ENCODE data around the gene METAP1D. TPM values are rescaled to one million over a fixed set of nuclear protein-coding genes. Genes with fewer than 3 reads are reported as not detected.
"Not testable (repeated sequence)": the region's sequence is repeated elsewhere in the genome, so short reads cannot be mapped to it uniquely, and the experiment has no call there.

METAP1D gene
- total and polyA plus RNA-seq, 2 donors from 2014 or later, result 4.0 to 6.2 TPM

GRCh38 chr2:171986778-171987177, 13.0 kb upstream of the METAP1D start:
- Histone ChIP-seq H3K9me3 (ENCODE audit: control insufficient read depth in 2 of 3, insufficient read depth in 1 of 3, low read length in 3 of 3) (no peaks in the 10 kb centered on the region), H3K9ac (ENCODE audit: low read length in 3 of 3) (no peak overlapping the region), H3K36me3 (ENCODE audit: control insufficient read depth in 2 of 3, insufficient read depth in 3 of 3, low read length in 3 of 3) (peaks cover 0 to 7% (median 0%) of the 10 kb centered on the region in 3 donors), H3K4me1 (ENCODE audit: control insufficient read depth in 2 of 3, insufficient read depth in 2 of 3, low read depth in 1 of 3, low read length in 3 of 3) (no peaks in the 10 kb centered on the region), H3K27ac (ENCODE audit: low read depth in 2 of 2, low read length in 2 of 2) (no peak overlapping the region), H3K27me3 (ENCODE audit: control insufficient read depth, insufficient read depth, low read length) (no peaks in the 10 kb centered on the region), H3K4me3 (ENCODE audit: low read length in 3 of 3) (no peak overlapping the region)
- intact Hi-C loops (cut with DNase I), result no loop called here
- DNase-seq (no peak), FAIRE-seq (no peak)
- no peak for TF ChIP-seq CTCF (IDR thresholded peaks at IDR 0.05; ENCODE audit: borderline replicate concordance, extremely low read depth, insufficient read depth)

- intact Hi-C loops (cut with DNase I), result no loop called here
- H3K9me3 ChIP-seq (ENCODE audit: control insufficient read depth in 2 of 3, insufficient read depth in 1 of 3, low read length in 3 of 3), result no peaks in the 10 kb centered on the region
- no peak for TF ChIP-seq CTCF (IDR thresholded peaks at IDR 0.05; ENCODE audit: borderline replicate concordance, extremely low read depth, insufficient read depth)
- no peaks in the 10 kb centered on the region for H3K4me1 ChIP-seq (ENCODE audit: control insufficient read depth in 2 of 3, insufficient read depth in 2 of 3, low read depth in 1 of 3, low read length in 3 of 3)
- no peak overlapping the region for H3K27ac ChIP-seq (ENCODE audit: low read depth in 2 of 2, low read length in 2 of 2)
- FAIRE-seq (no peak), DNase-seq (no peak)
- H3K9ac ChIP-seq (ENCODE audit: low read length in 3 of 3), result no peak overlapping the region
- H3K4me3 ChIP-seq (ENCODE audit: low read length in 3 of 3), result no peak overlapping the region
- H3K36me3 ChIP-seq (ENCODE audit: control insufficient read depth in 2 of 3, insufficient read depth in 3 of 3, low read length in 3 of 3), result no peaks in the 10 kb centered on the region
- no peaks in the 10 kb centered on the region for H3K27me3 ChIP-seq (ENCODE audit: control insufficient read depth, insufficient read depth, low read length)
Observed at GRCh38 chr2:171991027-171991426, 8.7 kb upstream of the METAP1D start.

GRCh38 chr2:171995586-171995985, 4.2 kb upstream of the METAP1D start:
- Histone ChIP-seq H3K9me3 (ENCODE audit: control insufficient read depth in 2 of 3, insufficient read depth in 1 of 3, low read length in 3 of 3) (no peaks in the 10 kb centered on the region), H3K27ac (ENCODE audit: low read depth in 2 of 2, low read length in 2 of 2) (no peak overlapping the region), H3K27me3 (ENCODE audit: control insufficient read depth, insufficient read depth, low read length) (peaks cover 3% of the 10 kb centered on the region), H3K36me3 (ENCODE audit: control insufficient read depth in 2 of 3, insufficient read depth in 3 of 3, low read length in 3 of 3) (no peaks in the 10 kb centered on the region), H3K9ac (ENCODE audit: low read length in 3 of 3) (no peak overlapping the region), H3K4me3 (ENCODE audit: low read length in 3 of 3) (no peak overlapping the region), H3K4me1 (ENCODE audit: control insufficient read depth in 2 of 3, insufficient read depth in 2 of 3, low read depth in 1 of 3, low read length in 3 of 3) (peaks cover 0 to 4% (median 0%) of the 10 kb centered on the region in 3 donors)
- intact Hi-C loops (cut with DNase I), result no loop called here
- FAIRE-seq (no peak), DNase-seq (no peak)
- no peak for TF ChIP-seq CTCF (IDR thresholded peaks at IDR 0.05; ENCODE audit: borderline replicate concordance, extremely low read depth, insufficient read depth)

DNA sequence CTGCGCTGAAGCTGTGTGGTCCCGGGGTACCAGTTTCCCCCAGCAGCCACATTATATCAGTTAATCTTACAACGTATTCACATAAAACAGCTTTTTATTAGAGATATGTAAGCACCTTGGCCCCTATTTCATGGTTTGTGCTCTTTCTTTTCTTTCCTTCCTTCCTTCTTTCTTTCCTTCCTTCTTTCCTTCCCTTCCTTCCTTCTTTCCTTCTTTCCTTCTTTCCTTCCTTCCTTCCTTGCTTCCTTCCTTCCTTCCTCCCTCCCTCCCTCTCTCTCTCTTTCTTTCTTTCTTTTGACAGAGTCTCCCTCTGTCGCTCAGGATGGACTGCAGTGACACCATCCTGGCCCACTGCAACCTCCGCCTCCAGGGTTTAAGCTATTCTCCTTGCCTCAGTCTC, 3.7 kb upstream of the METAP1D start:
- FAIRE-seq (no peak), DNase-seq (no peak)
- Histone ChIP-seq H3K4me1 (ENCODE audit: control insufficient read depth in 2 of 3, insufficient read depth in 2 of 3, low read depth in 1 of 3, low read length in 3 of 3) (peaks cover 0 to 4% (median 0%) of the 10 kb centered on the region in 3 donors), H3K27ac (ENCODE audit: low read depth in 2 of 2, low read length in 2 of 2) (no peak overlapping the region), H3K4me3 (ENCODE audit: low read length in 3 of 3) (no peak overlapping the region), H3K9me3 (ENCODE audit: control insufficient read depth in 2 of 3, insufficient read depth in 1 of 3, low read length in 3 of 3) (no peaks in the 10 kb centered on the region), H3K36me3 (ENCODE audit: control insufficient read depth in 2 of 3, insufficient read depth in 3 of 3, low read length in 3 of 3) (no peaks in the 10 kb centered on the region), H3K9ac (ENCODE audit: low read length in 3 of 3) (no peak overlapping the region), H3K27me3 (ENCODE audit: control insufficient read depth, insufficient read depth, low read length) (peaks cover 3% of the 10 kb centered on the region)
- intact Hi-C loops (cut with DNase I), result no loop called here
- no peak for TF ChIP-seq CTCF (IDR thresholded peaks at IDR 0.05; ENCODE audit: borderline replicate concordance, extremely low read depth, insufficient read depth)

- H3K27ac ChIP-seq (ENCODE audit: low read depth in 2 of 2, low read length in 2 of 2); FAIRE-seq; H3K9me3 ChIP-seq (ENCODE audit: control insufficient read depth in 2 of 3, insufficient read depth in 1 of 3, low read length in 3 of 3); H3K4me3 ChIP-seq (ENCODE audit: low read length in 3 of 3); DNase-seq; H3K27me3 ChIP-seq (ENCODE audit: control insufficient read depth, insufficient read depth, low read length); H3K36me3 ChIP-seq (ENCODE audit: control insufficient read depth in 2 of 3, insufficient read depth in 3 of 3, low read length in 3 of 3); H3K4me1 ChIP-seq (ENCODE audit: control insufficient read depth in 2 of 3, insufficient read depth in 2 of 3, low read depth in 1 of 3, low read length in 3 of 3); intact Hi-C loops (cut with DNase I); H3K9ac ChIP-seq (ENCODE audit: low read length in 3 of 3): not testable (repeated sequence)
Observed at GRCh38 chr2:171997031-171997430, 2.7 kb upstream of the METAP1D start.
